ENCODE results near the gene ZNF664. TPM values are rescaled to one million over a fixed set of nuclear protein-coding genes. Genes with fewer than 3 reads are reported as not detected.

The ZNF664 gene
- total RNA-seq, 1 donor from 2014 or later: 68.1 TPM

GRCh38 chr12:124031058-124031457, 58.0 kb downstream of the ZNF664 start:
- no peak overlapping the region for H3K27ac Mint-ChIP-seq
- no peak overlapping the region for H3K4me3 Mint-ChIP-seq
- H3K27me3 Mint-ChIP-seq (ENCODE audit: insufficient read depth): peaks cover 7% of the 10 kb centered on the region
- no peaks in the 10 kb centered on the region for H3K4me1 Mint-ChIP-seq (ENCODE audit: low read depth)
- H3K9me3 Mint-ChIP-seq: no peaks in the 10 kb centered on the region
- intact Hi-C loops (cut with micrococcal nuclease): no loop called here
- DNase-seq (ENCODE audit: low spot score): no peak
- H3K36me3 Mint-ChIP-seq (ENCODE audit: low read depth): no peaks in the 10 kb centered on the region

GRCh38 chr12:124032265-124032886, 59.4 kb downstream of the ZNF664 start:
- peaks cover 12% of the 10 kb centered on the region for H3K27me3 Mint-ChIP-seq (ENCODE audit: insufficient read depth)
- no peaks in the 10 kb centered on the region for H3K4me1 Mint-ChIP-seq (ENCODE audit: low read depth)
- no peak for DNase-seq (ENCODE audit: low spot score)
- no peaks in the 10 kb centered on the region for H3K9me3 Mint-ChIP-seq
- no peaks in the 10 kb centered on the region for H3K36me3 Mint-ChIP-seq (ENCODE audit: low read depth)
- H3K4me3 Mint-ChIP-seq: no peak overlapping the region
- no peak overlapping the region for H3K27ac Mint-ChIP-seq
- intact Hi-C loops (cut with micrococcal nuclease): loop anchor here (1.0 kb wide), 1 partner anchor 127 kb away; no protein-coding TSS in a partner anchor

- DNase-seq (ENCODE audit: low spot score): no peak
- H3K36me3 Mint-ChIP-seq (ENCODE audit: low read depth): no peaks in the 10 kb centered on the region
- intact Hi-C loops (cut with micrococcal nuclease): no loop called here
- no peak overlapping the region for H3K27ac Mint-ChIP-seq
- H3K4me3 Mint-ChIP-seq: no peak overlapping the region
- no peaks in the 10 kb centered on the region for H3K4me1 Mint-ChIP-seq (ENCODE audit: low read depth)
- no peaks in the 10 kb centered on the region for H3K9me3 Mint-ChIP-seq
- peaks cover 19% of the 10 kb centered on the region for H3K27me3 Mint-ChIP-seq (ENCODE audit: insufficient read depth)
These were observed 60.8 kb downstream of the ZNF664 start for GRCh38 chr12:124033859-124034258.

- intact Hi-C loops (cut with micrococcal nuclease): no loop called here
- Mint-ChIP-seq H3K4me3 (no peak overlapping the region), H3K4me1 (ENCODE audit: low read depth) (no peaks in the 10 kb centered on the region)
These were observed 61.3 kb downstream of the ZNF664 start for GRCh38 chr12:124034297-124034696.

GRCh38 chr12:124035163-124035562, 62.1 kb downstream of the ZNF664 start:
- Mint-ChIP-seq H3K4me1 (ENCODE audit: low read depth) (no peaks in the 10 kb centered on the region), H3K4me3 (no peak overlapping the region), H3K27me3 (ENCODE audit: insufficient read depth) (peaks cover 17% of the 10 kb centered on the region), H3K27ac (no peak overlapping the region), H3K36me3 (ENCODE audit: low read depth) (no peaks in the 10 kb centered on the region), H3K9me3 (no peaks in the 10 kb centered on the region)
- DNase-seq (ENCODE audit: low spot score): no peak
- intact Hi-C loops (cut with micrococcal nuclease): no loop called here

More at GRCh38 chr12:124034297-124034696, 61.3 kb downstream of the ZNF664 start:
- no peak for DNase-seq (ENCODE audit: low spot score)
- H3K27me3 Mint-ChIP-seq (ENCODE audit: insufficient read depth): peaks cover 19% of the 10 kb centered on the region
- no peaks in the 10 kb centered on the region for H3K9me3 Mint-ChIP-seq
- no peaks in the 10 kb centered on the region for H3K36me3 Mint-ChIP-seq (ENCODE audit: low read depth)
- H3K27ac Mint-ChIP-seq: no peak overlapping the region

GRCh38 chr12:124036171-124036598, 63.2 kb downstream of the ZNF664 start:
- intact Hi-C loops (cut with micrococcal nuclease): loop anchor here (1.0 to 2.0 kb wide), 5 partner anchors 285 to 871 kb away; no protein-coding TSS in a partner anchor
- DNase-seq (ENCODE audit: low spot score): no peak
- Mint-ChIP-seq H3K27ac (no peak overlapping the region), H3K9me3 (no peaks in the 10 kb centered on the region), H3K36me3 (ENCODE audit: low read depth) (no peaks in the 10 kb centered on the region), H3K4me1 (ENCODE audit: low read depth) (no peaks in the 10 kb centered on the region), H3K4me3 (no peak overlapping the region), H3K27me3 (ENCODE audit: insufficient read depth) (peaks cover 14% of the 10 kb centered on the region)

GRCh38 chr12:124036657-124037109, 63.7 kb downstream of the ZNF664 start:
- Mint-ChIP-seq H3K4me3 (no peak overlapping the region), H3K27ac (no peak overlapping the region), H3K27me3 (ENCODE audit: insufficient read depth) (peaks cover 14% of the 10 kb centered on the region), H3K4me1 (ENCODE audit: low read depth) (no peaks in the 10 kb centered on the region), H3K36me3 (ENCODE audit: low read depth) (no peaks in the 10 kb centered on the region), H3K9me3 (no peaks in the 10 kb centered on the region)
- intact Hi-C loops (cut with micrococcal nuclease): loop anchor here (1.0 to 2.0 kb wide), 5 partner anchors 285 to 870 kb away; no protein-coding TSS in a partner anchor
- DNase-seq (ENCODE audit: low spot score): no peak

GRCh38 chr12:124037331-124037730, 64.3 kb downstream of the ZNF664 start:
- DNase-seq (ENCODE audit: low spot score): no peak
- no peaks in the 10 kb centered on the region for H3K36me3 Mint-ChIP-seq (ENCODE audit: low read depth)
- no peak overlapping the region for H3K4me3 Mint-ChIP-seq
- no peaks in the 10 kb centered on the region for H3K9me3 Mint-ChIP-seq
- no peak overlapping the region for H3K27ac Mint-ChIP-seq
- H3K4me1 Mint-ChIP-seq (ENCODE audit: low read depth): no peaks in the 10 kb centered on the region
- H3K27me3 Mint-ChIP-seq (ENCODE audit: insufficient read depth): peaks cover 14% of the 10 kb centered on the region
- intact Hi-C loops (cut with micrococcal nuclease): loop anchor here (2.0 kb wide), 1 partner anchor 869 kb away; no protein-coding TSS in a partner anchor

- peaks cover 14% of the 10 kb centered on the region for H3K27me3 Mint-ChIP-seq (ENCODE audit: insufficient read depth)
- intact Hi-C loops (cut with micrococcal nuclease): no loop called here
- H3K27ac Mint-ChIP-seq: no peak overlapping the region
- no peak overlapping the region for H3K4me3 Mint-ChIP-seq
- no peaks in the 10 kb centered on the region for H3K9me3 Mint-ChIP-seq
- no peak for DNase-seq (ENCODE audit: low spot score)
- no peaks in the 10 kb centered on the region for H3K4me1 Mint-ChIP-seq (ENCODE audit: low read depth)
- no peaks in the 10 kb centered on the region for H3K36me3 Mint-ChIP-seq (ENCODE audit: low read depth)
These were observed 66.3 kb downstream of the ZNF664 start for GRCh38 chr12:124039276-124039675.

- Mint-ChIP-seq H3K4me3 (no peak overlapping the region), H3K27me3 (ENCODE audit: insufficient read depth) (peaks cover 12% of the 10 kb centered on the region), H3K36me3 (ENCODE audit: low read depth) (no peaks in the 10 kb centered on the region), H3K9me3 (no peaks in the 10 kb centered on the region), H3K27ac (no peak overlapping the region), H3K4me1 (ENCODE audit: low read depth) (no peaks in the 10 kb centered on the region)
- DNase-seq (ENCODE audit: low spot score): no peak
- intact Hi-C loops (cut with micrococcal nuclease): no loop called here
These were observed 67.3 kb downstream of the ZNF664 start for GRCh38 chr12:124040291-124040690.

GRCh38 chr12:124040737-124041136, 67.7 kb downstream of the ZNF664 start:
- Mint-ChIP-seq H3K4me3 (no peak overlapping the region), H3K27ac (no peak overlapping the region), H3K36me3 (ENCODE audit: low read depth) (no peaks in the 10 kb centered on the region), H3K4me1 (ENCODE audit: low read depth) (no peaks in the 10 kb centered on the region), H3K27me3 (ENCODE audit: insufficient read depth) (peaks cover 12% of the 10 kb centered on the region), H3K9me3 (no peaks in the 10 kb centered on the region)
- intact Hi-C loops (cut with micrococcal nuclease): no loop called here
- DNase-seq (ENCODE audit: low spot score): no peak

- Mint-ChIP-seq H3K4me3 (no peak overlapping the region), H3K4me1 (ENCODE audit: low read depth) (no peaks in the 10 kb centered on the region), H3K9me3 (peaks cover 10% of the 10 kb centered on the region), H3K36me3 (ENCODE audit: low read depth) (no peaks in the 10 kb centered on the region), H3K27me3 (ENCODE audit: insufficient read depth) (peaks cover 7% of the 10 kb centered on the region), H3K27ac (no peak overlapping the region)
- DNase-seq (ENCODE audit: low spot score): no peak
- intact Hi-C loops (cut with micrococcal nuclease): no loop called here
These were observed 68.9 kb downstream of the ZNF664 start for GRCh38 chr12:124041907-124042306.

GRCh38 chr12:124044021-124044420, 71.0 kb downstream of the ZNF664 start:
- peaks cover 24% of the 10 kb centered on the region for H3K9me3 Mint-ChIP-seq
- H3K4me1 Mint-ChIP-seq (ENCODE audit: low read depth): no peaks in the 10 kb centered on the region
- H3K4me3 Mint-ChIP-seq: no peak overlapping the region
- no peaks in the 10 kb centered on the region for H3K36me3 Mint-ChIP-seq (ENCODE audit: low read depth)
- no peak overlapping the region for H3K27ac Mint-ChIP-seq
- H3K27me3 Mint-ChIP-seq (ENCODE audit: insufficient read depth): no peaks in the 10 kb centered on the region
- DNase-seq (ENCODE audit: low spot score): no peak
- intact Hi-C loops (cut with micrococcal nuclease): no loop called here
